Activated CD4-positive, alpha-beta T cell treated with anti-CD3 and anti-CD28 coated beads, Interleukin-2, amount 50 U/mL, for 16 hours (primary cell): ENCODE measurements around the gene OSCAR.

Experiments used
- DNase-seq: peaks from one replicate; pipeline ENCODE4 v3.0.0-alpha.2; 2020

Gene OSCAR

GRCh38 chr19:54081032-54081431 lies 19.6 kb downstream of the OSCAR start, which contains the start of gene TARM1:
Gene TARM1 (minus strand): TSS chr19:54081365. CDS start chr19:54081340, 25 bp downstream.
- DNase-seq, result no peak

- no peak for DNase-seq
Measured at GRCh38 chr19:54077334-54077733, 23.3 kb downstream of the OSCAR start.

GRCh38 chr19:54074851-54075250 lies 25.8 kb downstream of the OSCAR start:
- no peak for DNase-seq

- DNase-seq, result no peak
Measured at GRCh38 chr19:54073829-54074228, 26.8 kb downstream of the OSCAR start.

- DNase-seq, result no peak
Measured at GRCh38 chr19:54069470-54069869, 31.1 kb downstream of the OSCAR start.

GRCh38 chr19:54063350-54064116 lies 37.1 kb downstream of the OSCAR start, which contains the start of gene VSTM1:
Gene VSTM1 (minus strand): TSS chr19:54063897. CDS start chr19:54063777, 120 bp downstream.
- DNase-seq, result no peak

GRCh38 chr19:54062643-54063042 lies 38.0 kb downstream of the OSCAR start:
- no peak for DNase-seq

GRCh38 chr19:54047616-54048015 lies 53.0 kb downstream of the OSCAR start:
- DNase-seq, result no peak

- no peak for DNase-seq
Measured at GRCh38 chr19:54045771-54046170, 54.8 kb downstream of the OSCAR start.
